HG02623 (cell line): ENCODE results near the gene INTS7.
"Not testable (repeated sequence)": the region's sequence is repeated elsewhere in the genome, so short reads cannot be mapped to it uniquely, and the experiment has no call there.

Experiments used
- ATAC-seq: cut with Tn5 transposase; IDR thresholded peaks from one replicate; pipeline ENCODE4 v1.9.1; 2021; ENCODE audit warnings: moderate library complexity; ENCODE audit not compliant: unreplicated experiment

Gene INTS7

GRCh38 chr1:211978596-211978995, 56.8 kb downstream of the INTS7 start:
- ATAC-seq = no peak

DNA sequence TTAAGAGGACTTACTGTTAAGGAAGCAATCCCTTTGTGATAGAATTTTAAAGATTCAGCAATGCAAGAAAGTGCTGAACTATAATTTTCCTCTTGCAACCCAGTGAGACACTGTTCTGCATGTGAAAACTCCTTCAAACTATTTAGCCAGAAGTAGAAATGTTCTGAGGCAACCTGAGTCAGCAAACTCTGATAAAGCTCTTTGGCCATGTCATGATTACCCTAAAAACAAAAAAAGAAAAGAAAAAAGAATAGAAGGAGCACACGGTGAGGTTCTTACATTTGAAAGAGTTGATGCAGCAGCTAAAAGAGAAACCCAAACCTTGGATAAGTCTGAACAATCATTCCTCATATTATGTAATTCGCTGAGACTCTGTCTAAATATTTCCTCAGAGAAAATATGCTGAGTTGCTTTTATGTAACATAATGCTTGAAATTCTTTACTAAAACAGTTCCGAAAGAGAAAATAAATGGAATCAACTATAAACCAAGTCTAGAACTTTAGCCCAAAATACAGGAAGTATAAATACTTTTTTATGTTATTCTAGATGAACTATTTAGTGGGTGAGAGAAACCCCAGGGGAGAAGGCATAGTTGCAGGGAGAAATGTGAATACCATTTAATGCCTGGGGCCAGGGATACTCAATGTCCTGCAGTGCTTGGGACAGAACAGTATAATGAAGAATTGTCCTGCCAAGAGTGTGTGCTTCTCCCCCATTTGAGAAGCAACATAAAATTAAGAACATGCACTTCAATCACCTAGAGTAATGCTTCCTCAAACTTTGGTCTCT, 60.0 kb downstream of the INTS7 start:
- ATAC-seq = no peak

DNA sequence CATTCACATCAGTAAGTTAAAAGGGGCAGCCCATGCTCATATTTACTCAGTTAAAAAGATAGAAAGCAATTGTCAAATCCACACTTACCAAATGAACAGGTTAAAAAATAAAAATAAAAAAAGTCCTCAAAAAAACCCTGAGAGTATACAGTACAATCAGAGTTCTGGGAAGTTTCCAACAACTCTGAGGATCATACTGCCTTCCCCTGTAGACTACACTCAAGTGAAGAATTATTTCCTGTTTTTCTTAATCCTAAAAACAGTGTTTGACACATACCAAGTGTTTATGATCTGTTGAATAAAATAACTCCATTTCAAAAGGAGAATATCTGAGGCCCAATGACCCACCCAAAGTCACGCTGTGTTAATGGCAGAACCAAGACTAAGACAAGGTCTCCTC, 61.8 kb downstream of the INTS7 start:
- ATAC-seq = no peak

DNA sequence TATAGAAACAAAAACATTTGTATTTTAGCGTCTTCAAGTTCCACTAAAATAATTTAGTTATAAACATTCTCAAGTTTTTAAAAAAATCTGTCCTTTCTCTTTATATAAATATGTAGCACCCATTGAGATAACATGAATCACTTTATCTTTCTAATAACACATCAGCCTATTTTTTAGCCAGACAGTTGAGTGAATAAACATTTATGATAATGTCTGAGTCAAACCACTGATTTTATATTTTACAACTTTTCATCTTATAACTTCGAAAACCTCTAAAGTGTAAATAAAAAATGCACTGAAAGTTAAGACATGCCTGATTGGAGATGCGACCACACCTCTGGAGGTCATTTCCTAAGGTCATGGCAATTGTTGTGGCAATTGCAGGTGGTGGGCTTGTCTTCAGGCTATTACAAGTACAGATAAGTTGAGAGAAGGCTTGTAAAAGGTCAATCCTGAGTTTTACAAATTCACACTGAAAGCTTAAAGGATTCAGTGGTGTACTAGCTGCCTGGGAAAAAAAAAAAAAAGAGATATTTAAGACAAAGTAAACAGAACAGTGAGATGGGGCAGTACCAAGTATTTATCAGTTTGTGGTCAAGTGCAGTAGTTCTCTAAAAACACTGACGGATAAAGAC, 67.0 kb downstream of the INTS7 start:
- ATAC-seq = no peak

DNA sequence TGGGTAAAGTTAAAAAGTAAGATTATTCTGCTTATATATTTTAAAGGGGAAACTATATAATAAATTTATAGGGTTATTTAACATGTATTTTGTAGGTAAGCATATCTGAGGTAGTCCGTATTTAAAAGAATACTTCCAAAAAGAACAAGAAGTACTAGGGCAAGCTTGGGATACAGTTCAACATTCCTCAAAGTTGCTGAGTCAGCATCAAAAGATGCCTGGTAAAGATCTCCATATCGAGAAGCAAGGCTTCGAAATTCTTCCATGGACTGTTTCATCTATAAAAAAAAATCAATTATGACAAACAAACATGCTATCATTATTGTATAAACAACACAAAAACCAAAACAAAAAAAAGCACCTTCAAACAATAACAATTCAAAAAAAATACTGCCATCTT, 67.7 kb downstream of the INTS7 start:
- ATAC-seq = no peak

- ATAC-seq = no peak
These were observed 70.1 kb downstream of the INTS7 start for GRCh38 chr1:211965108-211965805.

GRCh38 chr1:211959680-211960079, 75.7 kb downstream of the INTS7 start:
- no peak for ATAC-seq

DNA sequence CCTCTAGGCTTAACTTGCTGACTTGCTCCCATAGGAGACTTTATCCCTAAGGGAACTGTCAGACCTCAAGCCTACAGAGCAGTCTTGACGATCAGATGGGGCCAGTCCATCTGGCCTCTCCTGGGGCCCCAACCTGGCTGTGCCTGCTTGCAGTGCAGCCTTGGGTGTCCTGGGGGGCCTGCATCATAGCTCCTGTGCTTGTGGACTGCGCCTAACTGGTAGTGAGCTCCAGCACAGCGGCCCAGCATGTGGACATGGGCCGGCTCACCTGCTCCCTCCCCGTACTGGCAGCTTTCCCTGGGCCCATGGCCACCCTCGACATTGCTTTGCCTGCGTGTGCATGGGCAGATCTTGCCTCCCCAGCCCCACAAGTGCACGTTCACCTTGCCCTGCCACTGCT, 76.1 kb downstream of the INTS7 start:
- ATAC-seq = no peak

DNA sequence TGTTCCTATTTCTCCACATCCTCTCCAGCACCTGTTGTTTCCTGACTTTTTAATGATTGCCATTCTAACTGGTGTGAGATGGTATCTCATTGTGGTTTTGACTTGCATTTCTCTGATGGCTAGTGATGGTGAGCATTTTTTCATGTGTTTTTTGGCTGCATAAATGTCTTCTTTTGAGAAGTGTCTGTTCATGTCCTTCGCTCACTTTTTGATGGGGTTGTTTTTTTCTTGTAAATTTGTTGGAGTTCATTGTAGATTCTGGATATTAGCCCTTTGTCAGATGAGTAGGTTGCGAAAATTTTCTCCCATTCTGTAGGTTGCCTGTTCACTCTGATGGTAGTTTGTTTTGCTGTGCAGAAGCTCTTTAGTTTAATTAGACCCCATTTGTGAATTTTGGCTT, 81.3 kb downstream of the INTS7 start:
- ATAC-seq = not testable (repeated sequence)

GRCh38 chr1:211953543-211953942, 81.8 kb downstream of the INTS7 start:
- not testable (repeated sequence) for ATAC-seq

- no peak for ATAC-seq
These were observed 83.1 kb downstream of the INTS7 start for GRCh38 chr1:211952299-211952698.

- ATAC-seq = peak; percentile 77
These were observed 83.5 kb downstream of the INTS7 start for GRCh38 chr1:211951856-211952255.

DNA sequence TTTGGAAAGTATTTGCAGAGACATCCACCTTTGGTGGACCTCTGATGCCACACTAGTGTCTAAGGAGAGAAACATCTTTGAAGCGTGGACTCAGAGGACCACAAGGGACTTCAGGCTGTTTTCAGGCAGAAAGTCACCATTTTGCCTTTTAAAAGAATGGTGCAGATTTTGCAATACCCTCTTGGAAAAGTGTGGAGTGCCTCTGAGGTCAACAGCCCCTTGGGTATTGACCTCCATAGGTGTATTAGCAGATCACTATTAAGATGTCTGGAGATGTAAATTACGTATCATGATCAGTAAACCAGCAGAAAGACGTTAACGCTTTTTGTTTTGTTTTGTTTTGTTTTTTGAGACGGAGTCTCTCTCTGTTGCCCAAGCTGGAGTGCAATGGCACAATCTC, 87.0 kb downstream of the INTS7 start:
- no peak for ATAC-seq

DNA sequence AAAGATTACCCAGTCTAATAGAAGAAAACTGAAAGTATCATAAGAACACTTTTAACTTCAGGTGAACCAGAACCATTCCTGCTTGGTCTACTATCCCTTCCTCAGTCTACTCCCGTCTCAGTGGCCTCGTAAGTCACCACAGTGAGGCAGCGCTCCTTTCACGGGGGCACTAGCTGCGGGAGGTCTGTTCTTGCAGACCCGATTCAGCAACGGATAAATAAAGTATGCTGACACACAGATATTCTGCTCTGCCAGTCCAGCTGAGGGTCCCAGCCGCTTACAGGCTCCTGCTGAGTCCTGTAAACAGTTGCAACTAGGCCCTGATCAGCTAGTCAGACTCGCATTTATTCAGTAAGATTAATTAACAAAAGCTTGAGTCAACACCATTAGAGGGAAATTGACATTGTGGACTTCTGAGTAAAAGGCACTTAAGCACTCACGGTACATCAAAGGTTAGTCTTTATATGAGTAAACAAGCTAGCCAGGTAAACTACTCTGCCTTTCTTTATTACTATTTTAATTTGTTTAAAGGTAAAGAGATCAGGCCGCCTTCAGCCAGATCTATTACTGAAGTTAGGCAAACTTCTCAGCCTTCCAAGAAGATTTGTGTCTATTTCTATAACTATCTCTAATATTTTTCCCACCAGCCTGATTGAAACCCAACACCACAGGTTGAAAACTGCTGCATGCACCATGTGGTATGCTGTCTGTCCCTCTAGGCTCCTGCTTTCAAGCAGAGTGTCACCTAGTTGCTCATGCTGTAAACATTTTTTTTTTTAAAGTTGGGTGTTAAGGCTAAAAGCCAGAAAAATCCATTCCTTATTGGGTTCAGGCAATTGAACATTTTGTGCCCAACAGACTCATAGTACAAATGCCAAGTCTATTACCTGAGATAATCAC, 87.7 kb downstream of the INTS7 start:
- no peak for ATAC-seq

- no peak for ATAC-seq
These were observed 90.4 kb downstream of the INTS7 start for GRCh38 chr1:211944733-211945500.

DNA sequence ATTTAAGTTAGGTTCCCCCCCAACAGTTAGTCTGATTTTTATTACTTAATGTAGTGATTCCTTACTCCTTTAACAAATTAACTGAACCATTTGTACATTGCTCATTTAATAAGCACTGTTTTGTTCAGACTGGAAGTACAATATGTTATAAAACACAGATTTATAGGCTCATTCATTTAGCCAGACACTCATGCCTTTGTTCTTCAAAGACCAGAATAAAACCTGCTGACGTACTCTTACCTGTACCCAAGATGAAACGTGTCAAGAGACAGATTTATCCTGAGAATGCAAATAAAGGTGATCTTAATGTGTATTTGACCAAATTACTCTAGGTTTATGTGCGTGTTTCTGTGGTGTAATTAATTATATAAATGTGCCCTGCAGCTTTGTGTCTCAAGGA, 92.8 kb downstream of the INTS7 start:
- ATAC-seq = no peak

DNA sequence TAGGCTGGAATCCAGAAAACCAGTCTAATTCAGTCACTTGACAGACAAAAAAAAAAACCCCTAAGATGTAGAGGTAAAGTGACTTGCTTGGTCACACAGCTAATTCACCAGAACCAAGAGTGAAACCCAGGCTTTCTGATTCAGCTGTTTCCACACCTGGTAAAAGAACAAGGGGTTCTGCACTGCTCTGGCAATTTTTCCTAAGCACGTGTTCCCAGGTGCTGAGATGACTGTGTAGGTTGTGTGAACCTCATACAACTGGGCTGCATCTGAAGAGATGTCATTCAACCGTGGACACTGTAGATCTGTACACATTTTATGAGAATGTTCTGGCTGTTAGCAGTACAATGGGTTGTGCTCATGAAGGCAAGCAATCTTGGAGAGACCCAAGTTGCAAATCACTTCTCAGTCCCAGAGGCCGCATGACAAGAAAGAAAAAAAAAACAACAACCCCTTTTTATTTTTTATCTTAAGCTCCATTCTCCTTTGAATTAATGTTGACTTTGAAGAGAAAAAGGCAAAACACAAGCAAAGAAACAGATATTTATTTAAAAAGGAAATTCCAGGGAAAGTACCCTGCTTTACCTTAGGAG, 95.4 kb downstream of the INTS7 start:
- peak; percentile 65 for ATAC-seq

- no peak for ATAC-seq
These were observed 96.8 kb downstream of the INTS7 start for GRCh38 chr1:211938561-211938997.

DNA sequence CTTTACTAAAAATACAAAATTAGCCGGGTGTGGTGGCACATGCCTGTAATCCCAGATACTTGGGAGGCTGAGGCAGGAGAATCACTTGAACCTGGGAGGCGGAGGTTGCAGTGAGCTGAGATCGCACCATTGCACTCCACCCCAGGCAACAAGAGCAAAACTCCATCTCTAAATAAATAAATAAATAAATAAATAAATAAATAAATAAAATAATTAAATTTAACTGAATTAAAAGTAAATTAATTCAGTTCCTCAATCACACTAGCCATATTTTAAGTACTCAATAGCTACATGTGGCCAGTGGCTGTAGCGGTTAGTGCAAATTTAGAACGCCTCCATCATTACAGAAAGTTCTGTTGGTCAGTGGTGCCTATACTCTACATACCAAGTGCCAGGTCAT, 97.9 kb downstream of the INTS7 start:
- ATAC-seq = not testable (repeated sequence)

GRCh38 chr1:211935448-211935970, 99.8 kb downstream of the INTS7 start:
- peak; percentile 72 for ATAC-seq
